ENCODE measurements around the gene ADIPOR1.
"Not testable (repeated sequence)": the region's sequence is repeated elsewhere in the genome, so short reads cannot be mapped to it uniquely, and the experiment has no call there.

ADIPOR1 gene

GRCh38 chr1:202915146-202915545 lies 43.0 kb downstream of the ADIPOR1 start:
- DNase-seq, result no peak
- Histone ChIP-seq H3K27me3 (replicated peaks; ENCODE audit: control insufficient read depth, insufficient read depth, low read length, poor library complexity, severe bottlenecking) (no peaks in the 10 kb centered on the region), H3K4me1 (ENCODE audit: control insufficient read depth, insufficient read depth, low read length, poor library complexity, severe bottlenecking) (no peaks in the 10 kb centered on the region), H3K27ac (ENCODE audit: insufficient read depth, low read length, poor library complexity, severe bottlenecking) (no peak overlapping the region), H3K4me3 (ENCODE audit: insufficient read depth, low read depth, low read length, poor library complexity, severe bottlenecking) (no peak overlapping the region), H3K36me3 (ENCODE audit: control insufficient read depth, insufficient read depth, low read length) (peaks cover 67% of the 10 kb centered on the region), H3K9me3 (ENCODE audit: control insufficient read depth, low read length) (no peaks in the 10 kb centered on the region)

DNA sequence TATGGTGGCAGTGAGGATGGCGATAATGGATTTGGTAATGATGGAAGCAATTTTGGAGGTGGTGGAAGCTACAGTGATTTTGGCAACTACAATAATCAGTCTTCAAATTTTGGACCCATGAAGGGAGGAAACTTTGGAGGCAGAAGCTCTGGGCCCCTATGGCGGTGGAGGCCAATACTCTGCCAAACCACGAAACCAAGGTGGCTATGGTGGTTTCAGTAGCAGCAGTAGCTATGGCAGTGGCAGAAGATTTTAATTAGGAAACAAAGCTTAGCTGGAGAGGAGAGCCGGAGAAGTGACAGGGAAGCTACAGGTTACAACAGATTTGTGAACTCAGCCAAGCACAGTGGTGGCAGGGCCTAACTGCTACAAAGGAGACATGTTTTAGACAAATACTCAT lies 45.6 kb downstream of the ADIPOR1 start:
- H3K27ac ChIP-seq (ENCODE audit: insufficient read depth, low read length, poor library complexity, severe bottlenecking); DNase-seq; H3K9me3 ChIP-seq (ENCODE audit: control insufficient read depth, low read length); H3K4me1 ChIP-seq (ENCODE audit: control insufficient read depth, insufficient read depth, low read length, poor library complexity, severe bottlenecking); H3K4me3 ChIP-seq (ENCODE audit: insufficient read depth, low read depth, low read length, poor library complexity, severe bottlenecking); H3K27me3 ChIP-seq (replicated peaks; ENCODE audit: control insufficient read depth, insufficient read depth, low read length, poor library complexity, severe bottlenecking): not testable (repeated sequence)
- peaks cover 71% of the 10 kb centered on the region for H3K36me3 ChIP-seq (ENCODE audit: control insufficient read depth, insufficient read depth, low read length)

GRCh38 chr1:202909494-202909893 lies 48.6 kb downstream of the ADIPOR1 start:
- H3K4me1 ChIP-seq (ENCODE audit: control insufficient read depth, insufficient read depth, low read length, poor library complexity, severe bottlenecking), result no peaks in the 10 kb centered on the region
- no peaks in the 10 kb centered on the region for H3K27me3 ChIP-seq (replicated peaks; ENCODE audit: control insufficient read depth, insufficient read depth, low read length, poor library complexity, severe bottlenecking)
- H3K4me3 ChIP-seq (ENCODE audit: insufficient read depth, low read depth, low read length, poor library complexity, severe bottlenecking), result no peak overlapping the region
- DNase-seq, result no peak
- no peaks in the 10 kb centered on the region for H3K9me3 ChIP-seq (ENCODE audit: control insufficient read depth, low read length)
- H3K36me3 ChIP-seq (ENCODE audit: control insufficient read depth, insufficient read depth, low read length), result peaks cover 58% of the 10 kb centered on the region
- no peak overlapping the region for H3K27ac ChIP-seq (ENCODE audit: insufficient read depth, low read length, poor library complexity, severe bottlenecking)

DNA sequence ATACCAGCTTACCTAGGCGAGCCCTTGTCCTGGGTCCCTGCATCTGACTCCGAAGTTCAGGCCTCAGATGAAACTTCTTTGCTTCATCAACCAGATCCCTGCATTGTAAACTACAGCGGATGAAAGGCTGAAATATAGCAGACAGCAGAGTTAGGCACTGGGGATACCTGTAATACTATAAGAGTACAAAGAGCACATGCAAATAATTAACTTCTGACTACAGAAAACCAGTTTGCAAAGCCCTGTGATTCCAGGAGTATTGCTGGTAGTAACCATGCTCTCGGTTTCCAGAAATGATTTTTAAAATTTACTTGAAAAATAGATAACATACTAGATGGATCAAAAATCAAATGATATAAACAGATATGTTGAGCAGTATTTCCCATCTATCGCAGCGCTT lies 49.1 kb downstream of the ADIPOR1 start:
- H3K4me1 ChIP-seq (ENCODE audit: control insufficient read depth, insufficient read depth, low read length, poor library complexity, severe bottlenecking), result no peaks in the 10 kb centered on the region
- H3K27me3 ChIP-seq (replicated peaks; ENCODE audit: control insufficient read depth, insufficient read depth, low read length, poor library complexity, severe bottlenecking), result no peaks in the 10 kb centered on the region
- H3K4me3 ChIP-seq (ENCODE audit: insufficient read depth, low read depth, low read length, poor library complexity, severe bottlenecking), result no peak overlapping the region
- no peaks in the 10 kb centered on the region for H3K9me3 ChIP-seq (ENCODE audit: control insufficient read depth, low read length)
- H3K36me3 ChIP-seq (ENCODE audit: control insufficient read depth, insufficient read depth, low read length), result peaks cover 58% of the 10 kb centered on the region
- H3K27ac ChIP-seq (ENCODE audit: insufficient read depth, low read length, poor library complexity, severe bottlenecking), result no peak overlapping the region
- no peak for DNase-seq

GRCh38 chr1:202905331-202905730 lies 52.8 kb downstream of the ADIPOR1 start:
- Histone ChIP-seq H3K36me3 (ENCODE audit: control insufficient read depth, insufficient read depth, low read length) (peaks cover 41% of the 10 kb centered on the region), H3K27me3 (replicated peaks; ENCODE audit: control insufficient read depth, insufficient read depth, low read length, poor library complexity, severe bottlenecking) (no peaks in the 10 kb centered on the region), H3K4me1 (ENCODE audit: control insufficient read depth, insufficient read depth, low read length, poor library complexity, severe bottlenecking) (no peaks in the 10 kb centered on the region), H3K9me3 (ENCODE audit: control insufficient read depth, low read length) (no peaks in the 10 kb centered on the region), H3K27ac (ENCODE audit: insufficient read depth, low read length, poor library complexity, severe bottlenecking) (no peak overlapping the region), H3K4me3 (ENCODE audit: insufficient read depth, low read depth, low read length, poor library complexity, severe bottlenecking) (no peak overlapping the region)
- no peak for DNase-seq

GRCh38 chr1:202903808-202904207 lies 54.3 kb downstream of the ADIPOR1 start:
- not testable (repeated sequence) for H3K4me3 ChIP-seq (ENCODE audit: insufficient read depth, low read depth, low read length, poor library complexity, severe bottlenecking); H3K27ac ChIP-seq (ENCODE audit: insufficient read depth, low read length, poor library complexity, severe bottlenecking); H3K27me3 ChIP-seq (replicated peaks; ENCODE audit: control insufficient read depth, insufficient read depth, low read length, poor library complexity, severe bottlenecking); H3K9me3 ChIP-seq (ENCODE audit: control insufficient read depth, low read length); DNase-seq; H3K4me1 ChIP-seq (ENCODE audit: control insufficient read depth, insufficient read depth, low read length, poor library complexity, severe bottlenecking)
- H3K36me3 ChIP-seq (ENCODE audit: control insufficient read depth, insufficient read depth, low read length), result peaks cover 26% of the 10 kb centered on the region

- Histone ChIP-seq H3K36me3 (ENCODE audit: control insufficient read depth, insufficient read depth, low read length) (peaks cover 13% of the 10 kb centered on the region), H3K4me1 (ENCODE audit: control insufficient read depth, insufficient read depth, low read length, poor library complexity, severe bottlenecking) (no peaks in the 10 kb centered on the region), H3K27ac (ENCODE audit: insufficient read depth, low read length, poor library complexity, severe bottlenecking) (no peak overlapping the region), H3K9me3 (ENCODE audit: control insufficient read depth, low read length) (no peaks in the 10 kb centered on the region), H3K4me3 (ENCODE audit: insufficient read depth, low read depth, low read length, poor library complexity, severe bottlenecking) (no peak overlapping the region), H3K27me3 (replicated peaks; ENCODE audit: control insufficient read depth, insufficient read depth, low read length, poor library complexity, severe bottlenecking) (no peaks in the 10 kb centered on the region)
- DNase-seq, result no peak
These were observed 56.6 kb downstream of the ADIPOR1 start for GRCh38 chr1:202901555-202901954.

DNA sequence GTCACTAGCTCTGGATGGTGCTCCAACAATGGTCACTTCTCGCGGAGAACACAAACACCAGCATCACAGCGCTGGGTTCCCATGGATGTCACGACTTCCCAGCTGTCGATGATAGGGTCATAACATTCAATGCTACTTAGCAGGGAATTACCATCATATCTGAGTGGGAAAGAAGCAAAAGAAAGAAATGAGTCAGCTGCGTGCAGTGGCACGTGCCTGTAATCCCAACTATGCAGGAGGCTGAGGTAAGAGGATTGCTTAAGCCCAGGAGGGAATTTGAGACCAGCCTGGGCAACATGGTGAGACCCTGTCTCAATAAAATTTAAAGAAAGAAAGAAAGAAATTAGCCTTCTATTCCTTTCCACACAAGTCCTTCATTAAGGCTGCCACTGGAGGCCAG lies 65.6 kb downstream of the ADIPOR1 start:
- Histone ChIP-seq H3K9me3 (ENCODE audit: control insufficient read depth, low read length) (no peaks in the 10 kb centered on the region), H3K4me1 (ENCODE audit: control insufficient read depth, insufficient read depth, low read length, poor library complexity, severe bottlenecking) (peaks cover 9% of the 10 kb centered on the region), H3K4me3 (ENCODE audit: insufficient read depth, low read depth, low read length, poor library complexity, severe bottlenecking) (no peak overlapping the region), H3K36me3 (ENCODE audit: control insufficient read depth, insufficient read depth, low read length) (peaks cover 51% of the 10 kb centered on the region), H3K27ac (ENCODE audit: insufficient read depth, low read length, poor library complexity, severe bottlenecking) (no peak overlapping the region), H3K27me3 (replicated peaks; ENCODE audit: control insufficient read depth, insufficient read depth, low read length, poor library complexity, severe bottlenecking) (no peaks in the 10 kb centered on the region)
- DNase-seq, result no peak
